Posterior vena cava (tissue), 2 donors: ENCODE measurements around the gene FAN1. TPM values are rescaled to one million over a fixed set of nuclear protein-coding genes. Genes with fewer than 3 reads are reported as not detected.

ENCODE experiments used
- DNase-seq: peaks from one replicate; pipeline ENCODE4 v3.0.0-alpha.2; 2020; ENCODE audit warnings: low spot score
- intact Hi-C, 2 donors: fragments of 100-400 bp; cut with DNase I; formaldehyde crosslinking; loops; one replicate each; pipeline versions ENCODE4 v1.14.1 to v1.14.2; 2022 to 2023
- total RNA-seq, 2 donors: library from RNA; stranded (reverse); fragmentation: NEBNext Ultra II Directional; extraction: Animal tissue kit (Norgen Biotek cat#: 25700); gene quantifications; one replicate each; pipeline ENCODE4 v1.2.1, GENCODE V29; 2021
- donor health status: DM: yes; HTN: yes; CAD: no.
- donor health status: DM: yes; HTN: yes; CAD: no.

The FAN1 gene
- total RNA-seq, 2 donors from 2014 or later: 4.0 to 13.8 TPM

- intact Hi-C loops: no loop called here
- DNase-seq: no peak
Measured at GRCh38 chr15:30943654-30944335, 40.1 kb downstream of the FAN1 start.

GRCh38 chr15:30953183-30953582, 49.5 kb downstream of the FAN1 start:
- intact Hi-C loops: no loop called here

GRCh38 chr15:30953731-30954378, 50.1 kb downstream of the FAN1 start:
- intact Hi-C loops: no loop called here
- peak; percentile 76 for DNase-seq

More at GRCh38 chr15:30953183-30953582, 49.5 kb downstream of the FAN1 start:
- no peak for DNase-seq

GRCh38 chr15:30954674-30955073, 51.0 kb downstream of the FAN1 start:
- intact Hi-C loops: no loop called here
- DNase-seq: no peak

GRCh38 chr15:30956216-30957124, 52.8 kb downstream of the FAN1 start:
- no peak for DNase-seq
- intact Hi-C loops: no loop called here

GRCh38 chr15:30958219-30958618, 54.5 kb downstream of the FAN1 start:
- intact Hi-C loops: no loop called here
- DNase-seq: no peak

GRCh38 chr15:30962079-30962478, 58.4 kb downstream of the FAN1 start:
- no peak for DNase-seq
- intact Hi-C loops: no loop called here

- no peak for DNase-seq
- intact Hi-C loops: no loop called here
Measured at GRCh38 chr15:30962659-30963058, 58.9 kb downstream of the FAN1 start.

- no peak for DNase-seq
- intact Hi-C loops: no loop called here
Measured at GRCh38 chr15:30963681-30964080, 60.0 kb downstream of the FAN1 start.

GRCh38 chr15:30969724-30970123, 66.0 kb downstream of the FAN1 start:
- intact Hi-C loops: no loop called here
- DNase-seq: no peak

- DNase-seq: no peak
- intact Hi-C loops: no loop called here
Measured at GRCh38 chr15:30973379-30973778, 69.7 kb downstream of the FAN1 start.

GRCh38 chr15:30974112-30974511, 70.4 kb downstream of the FAN1 start:
- intact Hi-C loops: no loop called here

GRCh38 chr15:30978328-30978727, 74.6 kb downstream of the FAN1 start:
- DNase-seq: no peak
- intact Hi-C loops: no loop called here

More at GRCh38 chr15:30974112-30974511, 70.4 kb downstream of the FAN1 start:
- DNase-seq: no peak

GRCh38 chr15:30979457-30979856, 75.7 kb downstream of the FAN1 start:
- intact Hi-C loops: no loop called here
- no peak for DNase-seq

- no peak for DNase-seq
- intact Hi-C loops: no loop called here
Measured at GRCh38 chr15:30984118-30984517, 80.4 kb downstream of the FAN1 start.

- intact Hi-C loops: no loop called here
Measured at GRCh38 chr15:30984542-30984941, 80.8 kb downstream of the FAN1 start.

GRCh38 chr15:30985081-30985531, 81.4 kb downstream of the FAN1 start:
- intact Hi-C loops: no loop called here
- no peak for DNase-seq

More at GRCh38 chr15:30984542-30984941, 80.8 kb downstream of the FAN1 start:
- DNase-seq: no peak

- DNase-seq: no peak
- intact Hi-C loops: no loop called here
Measured at GRCh38 chr15:30990036-30990435, 86.3 kb downstream of the FAN1 start.

GRCh38 chr15:30990446-30991254, 86.9 kb downstream of the FAN1 start:
- intact Hi-C loops: no loop called here
- no peak for DNase-seq
